H1 (cell line): ENCODE data around the gene POU2F2.

Experiments
- CHD2 ChIP-seq: IDR thresholded peaks from 2 replicates; pipeline ENCODE4 v1.6.1; 2012; ENCODE audit warnings: low read length, improper control_type of control experiment
- EP300 ChIP-seq, 2 experiments: IDR thresholded peaks; 1 replicate in 1 of 2; 2 replicates in 1 of 2; pipeline ENCODE4 v1.6.1; 2011 to 2012; ENCODE audit warnings: low read depth in 2 of 2, low read length in 2 of 2, mild to moderate bottlenecking in 2 of 2, borderline replicate concordance in 1 of 2, inconsistent platforms in 1 of 2, moderate library complexity in 1 of 2
- SIRT6 ChIP-seq: IDR thresholded peaks from one replicate; pipeline ENCODE4 v1.7.1; 2012; ENCODE audit warnings: low read length, inconsistent platforms

DNA sequence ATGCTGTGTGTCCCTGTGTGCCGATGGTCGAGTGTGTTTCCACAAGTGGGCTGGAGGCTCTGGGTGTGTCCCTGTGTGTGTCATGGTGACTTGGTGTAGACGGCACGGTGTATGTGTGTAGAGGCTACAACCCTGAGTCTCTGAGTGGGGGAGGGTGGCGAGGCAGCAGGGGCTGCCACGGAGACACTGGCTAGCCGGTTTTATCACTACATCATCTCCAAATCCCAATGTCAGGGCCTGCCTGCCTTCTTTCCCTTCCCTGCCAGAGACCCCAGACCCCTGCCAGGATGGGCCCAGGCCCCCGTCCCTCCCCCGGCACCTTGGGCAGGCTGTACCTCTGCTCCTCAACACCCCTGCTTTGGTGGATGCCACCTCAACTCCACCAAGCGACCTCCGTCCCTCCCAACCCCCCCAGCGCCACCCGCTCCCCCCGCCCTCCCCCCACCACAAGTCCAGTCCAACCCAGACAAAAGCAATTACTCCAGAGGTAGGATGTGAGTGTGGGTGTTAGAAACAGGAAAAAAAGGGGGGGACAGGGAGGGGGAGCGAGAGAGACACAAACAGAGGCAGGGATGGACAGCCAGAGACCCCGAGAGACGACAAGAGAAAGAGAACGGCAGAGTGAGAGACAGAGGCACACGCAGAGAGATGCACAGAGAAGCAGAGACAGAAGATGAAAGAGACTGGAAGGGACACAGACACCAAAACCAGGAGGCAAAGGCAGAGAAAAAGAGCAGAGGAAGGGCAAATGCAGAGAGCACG lies 21.6 kb upstream of the POU2F2 start:
- TF ChIP-seq EP300 (IDR thresholded peaks at IDR 0.05; ENCODE audit: borderline replicate concordance in 1 of 2, low read depth in 2 of 2, low read length in 2 of 2) (no peak), SIRT6 (no peak), CHD2 (no peak)
